H1 (cell line): ENCODE measurements around the gene GALT. TPM values are rescaled to one million over a fixed set of nuclear protein-coding genes. Genes with fewer than 3 reads are reported as not detected.

Source experiments
- CTCF ChIA-PET: fragments of 300-600 bp; sonication (Branson Sonifier 250); formaldehyde crosslinking; loops from one replicate; lab custom pipeline; 2021; ENCODE audit not compliant: partially characterized antibody; lab: Charles Lee
- POLR2A ChIA-PET: fragments of 300-600 bp; sonication (Branson Sonifier 250); formaldehyde crosslinking; loops from one replicate; lab custom pipeline; 2021; ENCODE audit warnings: inconsistent platforms; ENCODE audit not compliant: partially characterized antibody; lab: Charles Lee
- DNase-seq, 2 experiments: peaks; one replicate each; pipeline versions ENCODE4 v3.0.0 to v3.0.0-alpha.2; 2010 to 2022; ENCODE audit warnings: low spot score in 2 of 2, low read depth in 1 of 2, mixed read lengths in 1 of 2
- FAIRE-seq: peaks from 2 replicates; lab custom pipeline; 2011; peaks lifted over from hg19 to GRCh38; lab: Jason Lieb, UNC
- H2AFZ ChIP-seq: 2 replicates; pipeline ENCODE4 v1.8.1; 2012; ENCODE audit warnings: low read length, inconsistent platforms
- H2AK5ac ChIP-seq: 2 replicates; pipeline ENCODE4 v1.6.1; 2013; ENCODE audit warnings: low read depth, low read length
- H2BK120ac ChIP-seq: replicated peaks from 2 replicates; pipeline ENCODE3; 2013; ENCODE audit warnings: low read depth, low read length, inconsistent platforms
- H2BK12ac ChIP-seq: 2 replicates; pipeline ENCODE4 v1.6.1; 2013; ENCODE audit warnings: low read depth, low read length
- H2BK15ac ChIP-seq: 2 replicates; pipeline ENCODE4 v1.6.1; 2013; ENCODE audit warnings: low read length
- H2BK20ac ChIP-seq: 2 replicates; pipeline ENCODE4 v1.6.1; 2013; ENCODE audit warnings: low read length
- H2BK5ac ChIP-seq: 2 replicates; pipeline ENCODE4 v1.6.1; 2013; ENCODE audit warnings: low read depth, low read length
- H3K14ac ChIP-seq: 2 replicates; pipeline ENCODE4 v1.6.1; 2013; ENCODE audit warnings: inconsistent platforms; ENCODE audit not compliant: insufficient read length
- H3K18ac ChIP-seq: 2 replicates; pipeline ENCODE4 v1.6.1; 2013; ENCODE audit warnings: low read length; ENCODE audit errors: extremely low read depth
- H3K23ac ChIP-seq: 2 replicates; pipeline ENCODE4 v1.6.1; 2013; ENCODE audit warnings: inconsistent platforms; ENCODE audit not compliant: insufficient read length
- H3K23me2 ChIP-seq: 2 replicates; pipeline ENCODE4 v1.6.1; 2013; ENCODE audit warnings: low read depth, low read length
- H3K27ac ChIP-seq: 2 replicates; pipeline ENCODE4 v1.6.1; 2011; ENCODE audit warnings: low read depth, low read length, inconsistent platforms
- H3K27me3 ChIP-seq, 4 experiments: replicated peaks in 1 of 4; 1 replicate in 1 of 4; 2 replicates in 3 of 4; pipeline versions ENCODE4 v1.6.1 to v1.8.1; 2011 to 2013; ENCODE audit warnings: low read length in 3 of 4, mild to moderate bottlenecking in 3 of 4, inconsistent platforms in 2 of 4, mixed read lengths in 2 of 4, moderate library complexity in 1 of 4; ENCODE audit not compliant: control insufficient read depth in 3 of 4, insufficient read depth in 3 of 4; ENCODE audit errors: extremely low read depth in 1 of 4
- H3K36me3 ChIP-seq, 4 experiments: 2 replicates each; pipeline versions ENCODE4 v1.6.1 to v1.8.1; 2011 to 2013; ENCODE audit warnings: mild to moderate bottlenecking in 4 of 4, low read length in 3 of 4, moderate library complexity in 2 of 4, control low read depth in 1 of 4, inconsistent platforms in 1 of 4; ENCODE audit not compliant: insufficient read depth in 4 of 4, control insufficient read depth in 2 of 4
- H3K4ac ChIP-seq: replicated peaks from 2 replicates; pipeline ENCODE3; 2013; ENCODE audit warnings: low read length, low read depth, mixed read lengths, inconsistent platforms; ENCODE audit not compliant: insufficient read length
- H3K4me1 ChIP-seq, 4 experiments: replicated peaks in 1 of 4; 1 replicate in 1 of 4; 2 replicates in 3 of 4; pipeline versions ENCODE4 v1.6.1 to v1.8.1; 2011 to 2013; ENCODE audit warnings: low read length in 3 of 4, inconsistent platforms in 2 of 4, mixed read lengths in 1 of 4; ENCODE audit not compliant: insufficient read depth in 4 of 4, control insufficient read depth in 3 of 4
- H3K4me2 ChIP-seq, 2 experiments: 2 replicates each; pipeline versions ENCODE4 v1.6.1 to v1.8.1; 2011 to 2013; ENCODE audit warnings: low read depth in 2 of 2, low read length in 2 of 2, control low read depth in 1 of 2, inconsistent platforms in 1 of 2, mild to moderate bottlenecking in 1 of 2; ENCODE audit not compliant: insufficient read depth in 1 of 2
- H3K4me3 ChIP-seq, 4 experiments: fragments of 200-600, 300-600 bp in 1 of 4; sonication (generic), shearing (Covaris generic), sonication (Bioruptor Twin) in 1 of 4; 2 replicates each; pipeline versions ENCODE4 v1.5.1 to v1.8.1; 2011 to 2016; ENCODE audit warnings: low read length in 4 of 4, low read depth in 3 of 4, control low read depth in 2 of 4, inconsistent platforms in 2 of 4, mild to moderate bottlenecking in 2 of 4, mixed read lengths in 1 of 4, moderate library complexity in 1 of 4; ENCODE audit not compliant: insufficient read depth in 2 of 4; ENCODE audit errors: extremely low read depth in 1 of 4
- H3K56ac ChIP-seq: replicated peaks from 2 replicates; pipeline ENCODE3; 2013; ENCODE audit warnings: low read depth, mild to moderate bottlenecking, mixed read lengths, low read length, inconsistent platforms; ENCODE audit not compliant: insufficient read length
- H3K79me1 ChIP-seq: 2 replicates; pipeline ENCODE4 v1.6.1; 2013; ENCODE audit warnings: low read depth, low read length, control low read depth
- H3K79me2 ChIP-seq, 2 experiments: 2 replicates each; pipeline versions ENCODE4 v1.6.1 to v1.8.1; 2012 to 2013; ENCODE audit warnings: low read length in 2 of 2, mild to moderate bottlenecking in 2 of 2, inconsistent platforms in 1 of 2; ENCODE audit not compliant: insufficient read depth in 2 of 2, control insufficient read depth in 1 of 2
- H3K9ac ChIP-seq, 4 experiments: replicated peaks in 1 of 4; 1 replicate in 1 of 4; 2 replicates in 3 of 4; pipeline versions ENCODE4 v1.6.1 to v1.8.1; 2011 to 2013; ENCODE audit warnings: low read depth in 3 of 4, low read length in 3 of 4, control low read depth in 2 of 4, mild to moderate bottlenecking in 2 of 4, moderate library complexity in 2 of 4, inconsistent platforms in 1 of 4; ENCODE audit errors: extremely low read depth in 1 of 4
- H3K9me3 ChIP-seq, 2 experiments: 2 replicates each; pipeline versions ENCODE4 v1.6.1 to v1.8.1; 2012 to 2013; ENCODE audit warnings: mild to moderate bottlenecking in 2 of 2, moderate library complexity in 2 of 2, control low read depth in 1 of 2, inconsistent platforms in 1 of 2, low read depth in 1 of 2, low read length in 1 of 2, mixed read lengths in 1 of 2; ENCODE audit not compliant: insufficient read depth in 2 of 2
- H4K20me1 ChIP-seq, 2 experiments: replicated peaks in 1 of 2; 2 replicates each; pipeline versions ENCODE3 to v1.8.1; 2011 to 2013; ENCODE audit warnings: inconsistent platforms in 2 of 2, low read length in 2 of 2, mild to moderate bottlenecking in 1 of 2; ENCODE audit not compliant: insufficient read depth in 2 of 2, control insufficient read depth in 1 of 2
- H4K5ac ChIP-seq: 2 replicates; pipeline ENCODE4 v1.6.1; 2013; ENCODE audit warnings: low read length, low read depth, mixed read lengths, inconsistent platforms; ENCODE audit not compliant: insufficient read length
- H4K8ac ChIP-seq: 2 replicates; pipeline ENCODE4 v1.8.0; 2013; ENCODE audit warnings: mild to moderate bottlenecking, moderate library complexity, low read length, inconsistent platforms; ENCODE audit not compliant: insufficient read depth; ENCODE audit errors: extremely low read depth
- H4K91ac ChIP-seq: replicated peaks from 2 replicates; pipeline ENCODE3; 2013; ENCODE audit warnings: low read length, mixed read lengths, inconsistent platforms; ENCODE audit not compliant: insufficient read length
- ATF2 ChIP-seq: IDR thresholded peaks from 2 replicates; pipeline ENCODE4 v1.6.1; 2012; ENCODE audit warnings: low read length, inconsistent platforms
- GTF2F1 ChIP-seq: IDR thresholded peaks from 2 replicates; pipeline ENCODE4 v1.6.1; 2012; ENCODE audit warnings: low read depth, low read length, improper control_type of control experiment, borderline replicate concordance
- JUND ChIP-seq: IDR thresholded peaks from 2 replicates; pipeline ENCODE4 v1.6.1; 2011; ENCODE audit warnings: mild to moderate bottlenecking, improper control_type of control experiment, low read length
- KDM5A ChIP-seq: fragments of 200-600 bp; IDR thresholded peaks from 2 replicates; pipeline ENCODE4 v1.7.1; 2012; ENCODE audit warnings: mild to moderate bottlenecking, low read length, inconsistent platforms, mixed read lengths
- MAX ChIP-seq: IDR thresholded peaks from 2 replicates; pipeline ENCODE4 v1.6.1; 2012; ENCODE audit warnings: inconsistent platforms
- NRF1 ChIP-seq: IDR thresholded peaks from 2 replicates; pipeline ENCODE4 v1.6.1; 2011; ENCODE audit warnings: mild to moderate bottlenecking, low read depth, low read length, improper control_type of control experiment
- RBBP5 ChIP-seq: IDR thresholded peaks from 2 replicates; pipeline ENCODE4 v1.7.1; 2012; ENCODE audit warnings: low read depth, mild to moderate bottlenecking, inconsistent platforms, low read length, moderate library complexity, borderline replicate concordance
- RNF2 ChIP-seq: fragments of 200-900, 300-1000 bp; sonication (generic); IDR thresholded peaks from 2 replicates; pipeline ENCODE4 v1.7.1; 2016; ENCODE audit warnings: borderline replicate concordance, low read depth, mild to moderate bottlenecking, antibody characterized with exemption, low read length; ENCODE audit not compliant: poor library complexity, severe bottlenecking; ENCODE audit errors: missing control alignments
- RXRA ChIP-seq: IDR thresholded peaks from 2 replicates; pipeline ENCODE4 v1.6.1; 2011; ENCODE audit warnings: low read depth, mild to moderate bottlenecking, low read length, moderate library complexity; ENCODE audit not compliant: insufficient read depth
- SP4 ChIP-seq: IDR thresholded peaks from 2 replicates; pipeline ENCODE4 v1.6.1; 2012; ENCODE audit warnings: low read length, inconsistent platforms
- TAF7 ChIP-seq: optimal IDR thresholded peaks from 2 replicates; pipeline ENCODE3; 2011; ENCODE audit warnings: low read depth, mild to moderate bottlenecking, inconsistent platforms, low read length, moderate library complexity, borderline replicate concordance
- TCF12 ChIP-seq: IDR thresholded peaks from 2 replicates; pipeline ENCODE4 v1.6.1; 2011; ENCODE audit warnings: low read depth, mild to moderate bottlenecking, low read length
- YY1 ChIP-seq: IDR thresholded peaks from 2 replicates; pipeline ENCODE4 v1.6.1; 2011; ENCODE audit warnings: low read depth, mild to moderate bottlenecking, low read length
- polyA plus RNA-seq, 7 experiments: library from polyadenylated mRNA; depleted of rRNA in 3 of 7; stranded (reverse) in 5 of 7; unstranded in 2 of 7; fragments of >200 nt in 5 of 7; fragments of 200-250 nt in 2 of 7; gene quantifications; 1 replicate in 5 of 7; 2 replicates in 1 of 7; 4 replicates in 1 of 7; pipeline versions ENCODE4 v1.2.1 to v1.2.3, GENCODE V29; 2011 to 2013; ENCODE audit warnings: missing spikeins in 2 of 7, mixed read lengths in 2 of 7
- total RNA-seq: library from RNA; stranded (reverse); fragmentation: NEBNext Ultra II Directional; extraction: Animal tissue kit (Norgen Biotek cat#: 25700); gene quantifications from 2 replicates; pipeline ENCODE4 v1.2.1, GENCODE V29; 2021

Gene GALT
- total and polyA plus RNA-seq, 2 of the 8 experiments (the other 6 are each of a cell fraction or from before 2014, with no cell fraction given), result 21.9 to 50.6 TPM

GRCh38 chr9:34606190-34606589 is 40.3 kb upstream of the GALT start:
- Histone ChIP-seq H4K5ac (no peak overlapping the region), H2BK15ac (peak overlapping the region; percentile 31; the same call in 1 of the 2 replicates), H2BK5ac (no peak overlapping the region), H3K27ac (no peak overlapping the region), H3K9me3 (no peaks in the 10 kb centered on the region), H2AFZ (no peak overlapping the region), H2BK12ac (no peak overlapping the region), H3K36me3 (no peaks in the 10 kb centered on the region), H3K14ac (no peak overlapping the region), H3K18ac (no peak overlapping the region), H2BK120ac (no peak overlapping the region), H3K4ac (no peak overlapping the region), H3K4me3 (no peak overlapping the region), H3K79me1 (no peaks in the 10 kb centered on the region), H3K4me1 (peaks cover 0 to 9% (median 3%) of the 10 kb centered on the region in 4 experiments; a peak in 5 of 7 replicates), H2AK5ac (no peak overlapping the region), H4K91ac (no peak overlapping the region), H3K9ac (no peak overlapping the region), H3K23me2 (0 out of 2 replicates have a peak, but pooled peaks cover 1% of the 10 kb centered on the region), H4K20me1 (no peaks in the 10 kb centered on the region), H3K23ac (no peak overlapping the region), H3K56ac (no peak overlapping the region), H3K4me2 (no peak overlapping the region), H3K79me2 (no peaks in the 10 kb centered on the region), H4K8ac (no peak overlapping the region), H2BK20ac (no peak overlapping the region), H3K27me3 (peaks cover 0 to 3% (median 0%) of the 10 kb centered on the region in 4 experiments; a peak in 1 of 7 replicates)
- TF ChIP-seq KDM5A (no peak), GTF2F1 (no peak), TAF7 (no peak), RXRA (no peak), JUND (no peak), RNF2 (no peak), ATF2 (no peak), SP4 (no peak), NRF1 (no peak), MAX (no peak), YY1 (no peak), TCF12 (no peak), RBBP5 (no peak)
- DNase-seq, result no peak
- POLR2A ChIA-PET, result interaction anchor here (2.9 kb wide), 1 partner anchor 14 kb away, joined by 8 read pairs; no protein-coding TSS in a partner anchor
- FAIRE-seq, result no peak
- CTCF ChIA-PET, result interaction anchor here (0.6 to 16.9 kb wide), 16 partner anchors 13 to 182 kb away, joined by 3 to 401 read pairs (median 22); partner anchors contain the start of genes ARID3C and SIGMAR1
